ENCODE results near the gene TUBAL3. TPM values are rescaled to one million over a fixed set of nuclear protein-coding genes. Genes with fewer than 3 reads are reported as not detected.

The TUBAL3 gene
- total RNA-seq, 1 donor from 2014 or later: 0.19 TPM

DNA sequence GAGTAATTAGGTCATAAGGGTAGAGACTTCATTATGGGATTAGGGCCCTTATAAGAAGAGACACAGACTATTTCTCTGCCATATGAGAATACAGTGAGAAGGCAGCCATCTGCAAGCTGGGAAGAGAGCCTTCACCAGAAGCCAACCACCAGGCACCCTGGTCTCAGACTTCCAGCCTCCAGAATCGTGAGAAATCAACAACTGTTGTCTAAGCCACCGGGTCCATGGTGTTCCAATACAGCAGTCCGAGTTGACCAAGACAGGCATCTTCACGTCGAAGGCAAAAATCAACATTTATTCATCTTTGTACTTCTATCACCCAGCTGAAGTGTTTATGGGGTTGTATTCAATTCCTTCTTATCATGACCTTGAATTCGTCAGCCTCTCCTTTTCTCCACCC is 5.3 kb downstream of the TUBAL3 start:
- Mint-ChIP-seq H3K4me1 (ENCODE audit: unreplicated experiment) (no peaks in the 10 kb centered on the region), H3K27ac (no peak overlapping the region), H3K36me3 (no peaks in the 10 kb centered on the region), H3K4me3 (no peak overlapping the region), H3K9me3 (no peaks in the 10 kb centered on the region), H3K27me3 (peaks cover 13% of the 10 kb centered on the region)
- no peak for DNase-seq (ENCODE audit: extremely low spot score, unreplicated experiment)
- TF ChIP-seq, protein P1, sequence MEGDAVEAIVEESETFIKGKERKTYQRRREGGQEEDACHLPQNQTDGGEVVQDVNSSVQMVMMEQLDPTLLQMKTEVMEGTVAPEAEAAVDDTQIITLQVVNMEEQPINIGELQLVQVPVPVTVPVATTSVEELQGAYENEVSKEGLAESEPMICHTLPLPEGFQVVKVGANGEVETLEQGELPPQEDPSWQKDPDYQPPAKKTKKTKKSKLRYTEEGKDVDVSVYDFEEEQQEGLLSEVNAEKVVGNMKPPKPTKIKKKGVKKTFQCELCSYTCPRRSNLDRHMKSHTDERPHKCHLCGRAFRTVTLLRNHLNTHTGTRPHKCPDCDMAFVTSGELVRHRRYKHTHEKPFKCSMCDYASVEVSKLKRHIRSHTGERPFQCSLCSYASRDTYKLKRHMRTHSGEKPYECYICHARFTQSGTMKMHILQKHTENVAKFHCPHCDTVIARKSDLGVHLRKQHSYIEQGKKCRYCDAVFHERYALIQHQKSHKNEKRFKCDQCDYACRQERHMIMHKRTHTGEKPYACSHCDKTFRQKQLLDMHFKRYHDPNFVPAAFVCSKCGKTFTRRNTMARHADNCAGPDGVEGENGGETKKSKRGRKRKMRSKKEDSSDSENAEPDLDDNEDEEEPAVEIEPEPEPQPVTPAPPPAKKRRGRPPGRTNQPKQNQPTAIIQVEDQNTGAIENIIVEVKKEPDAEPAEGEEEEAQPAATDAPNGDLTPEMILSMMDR (conservative IDR thresholded peaks at IDR 0.05): no peak

DNA sequence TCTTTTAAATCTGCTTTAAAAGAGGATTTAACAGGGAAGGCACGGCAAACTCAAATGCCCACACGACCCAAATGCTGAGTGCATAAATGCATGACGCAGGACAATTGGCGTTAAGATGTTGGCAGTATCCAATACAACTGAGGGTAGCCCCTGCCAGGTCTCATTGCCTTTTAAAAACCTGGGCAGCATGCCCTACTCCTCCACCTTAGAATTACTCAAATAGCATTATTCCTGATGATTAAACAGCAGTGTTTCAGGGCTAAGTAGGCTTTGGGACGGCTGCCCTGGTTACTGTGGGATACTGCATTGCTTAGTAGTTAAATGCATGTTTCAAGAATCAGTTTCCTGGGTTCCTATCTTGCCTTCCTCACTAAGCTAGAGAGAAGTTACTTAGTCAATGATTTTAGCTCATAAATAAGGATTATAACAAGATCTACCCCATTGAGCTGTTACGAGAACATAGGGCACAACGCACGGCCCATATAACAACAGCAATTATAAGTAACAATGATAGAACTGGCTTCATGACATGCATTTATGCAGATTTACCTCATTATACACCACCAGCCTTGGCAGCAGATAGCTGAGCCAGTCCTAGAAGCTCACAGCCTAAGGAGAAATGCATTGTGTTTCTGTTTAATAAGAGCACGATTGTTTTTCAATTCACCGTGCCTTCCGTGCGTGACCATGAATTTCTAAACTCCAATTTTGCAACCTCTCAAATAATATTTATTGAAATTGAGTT is 7.9 kb downstream of the TUBAL3 start:
- DNase-seq (ENCODE audit: extremely low spot score, unreplicated experiment): no peak

DNA sequence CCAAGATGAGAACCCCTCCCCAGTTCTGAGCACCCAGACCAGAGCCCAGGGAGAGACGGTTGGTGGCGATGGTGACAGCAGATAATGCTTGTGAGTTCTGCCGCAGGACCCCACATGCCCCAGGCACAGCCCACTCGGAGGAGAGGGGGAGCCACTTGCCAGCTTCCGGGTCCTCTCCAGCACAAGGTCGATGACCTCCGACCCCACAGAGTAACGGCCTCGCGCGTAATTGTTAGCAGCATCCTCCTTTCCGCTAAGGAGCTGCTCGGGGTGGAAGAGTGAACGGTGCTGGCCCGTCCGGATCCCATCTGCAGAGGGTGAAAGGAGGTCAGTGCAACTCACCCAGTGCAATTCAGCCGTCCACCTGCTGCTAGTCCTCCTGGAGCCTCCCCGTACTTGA is 9.5 kb downstream of the TUBAL3 start:
- H3K9me3 Mint-ChIP-seq: peaks cover 14% of the 10 kb centered on the region
- no peaks in the 10 kb centered on the region for H3K4me1 Mint-ChIP-seq (ENCODE audit: unreplicated experiment)
- no peak overlapping the region for H3K27ac Mint-ChIP-seq
- H3K4me3 Mint-ChIP-seq: no peak overlapping the region
- no peak for DNase-seq (ENCODE audit: extremely low spot score, unreplicated experiment)
- TF ChIP-seq, protein P1 (conservative IDR thresholded peaks at IDR 0.05): no peak
- H3K27me3 Mint-ChIP-seq: peaks cover 6% of the 10 kb centered on the region
- H3K36me3 Mint-ChIP-seq: peaks cover 4% of the 10 kb centered on the region

More for the DNA sequence above, 7.9 kb downstream of the TUBAL3 start:
- H3K4me1 Mint-ChIP-seq (ENCODE audit: unreplicated experiment): no peaks in the 10 kb centered on the region
- H3K36me3 Mint-ChIP-seq: no peaks in the 10 kb centered on the region
- peaks cover 2% of the 10 kb centered on the region for H3K9me3 Mint-ChIP-seq
- H3K27me3 Mint-ChIP-seq: peaks cover 6% of the 10 kb centered on the region
- H3K4me3 Mint-ChIP-seq: no peak overlapping the region
- H3K27ac Mint-ChIP-seq: no peak overlapping the region
- TF ChIP-seq, protein P1 (conservative IDR thresholded peaks at IDR 0.05): no peak

DNA sequence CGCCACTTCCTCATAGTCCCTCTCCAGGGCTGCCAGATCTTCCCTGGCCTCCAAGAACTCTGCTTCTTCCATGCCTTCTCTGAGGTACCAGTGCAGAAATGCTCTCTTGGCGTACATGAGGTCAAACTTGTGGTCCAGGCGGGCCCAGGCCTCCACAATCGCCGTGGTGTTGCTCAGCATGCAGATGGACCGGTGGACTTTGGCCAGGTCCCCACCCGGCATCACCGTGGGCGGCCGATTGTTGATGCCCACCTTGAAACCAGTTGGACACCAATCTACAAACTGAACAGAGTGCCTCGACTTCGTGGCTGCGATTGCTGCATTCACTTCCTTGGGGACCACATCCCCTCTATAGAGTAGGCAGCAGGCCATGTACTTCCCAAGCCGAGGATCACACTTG is 11.1 kb downstream of the TUBAL3 start:
- Mint-ChIP-seq H3K27me3 (peaks cover 6% of the 10 kb centered on the region), H3K4me1 (ENCODE audit: unreplicated experiment) (no peaks in the 10 kb centered on the region), H3K36me3 (peaks cover 4% of the 10 kb centered on the region), H3K9me3 (peaks cover 14% of the 10 kb centered on the region), H3K4me3 (no peak overlapping the region), H3K27ac (no peak overlapping the region)
- DNase-seq (ENCODE audit: extremely low spot score, unreplicated experiment): no peak
- TF ChIP-seq, protein P1 (conservative IDR thresholded peaks at IDR 0.05): no peak

DNA sequence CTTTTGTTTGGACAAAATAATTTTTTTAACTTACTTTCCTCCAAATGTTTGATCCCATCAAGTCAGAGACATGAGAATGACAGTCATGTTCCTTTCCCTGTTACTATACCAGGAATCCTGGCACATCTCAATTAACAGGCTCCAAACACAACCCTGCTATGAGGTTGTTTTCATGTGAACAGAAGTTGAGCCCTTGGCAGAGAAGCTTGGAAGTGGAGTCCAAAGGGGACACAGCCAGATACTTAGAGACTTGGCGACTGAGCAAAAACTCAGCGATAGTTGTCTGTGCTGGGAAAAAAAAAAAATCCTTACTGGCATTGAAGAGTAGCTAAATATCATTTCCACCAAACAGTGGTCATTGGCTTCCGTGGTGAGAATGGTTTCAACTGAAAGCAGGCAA is 12.8 kb downstream of the TUBAL3 start:
- H3K4me1 Mint-ChIP-seq (ENCODE audit: unreplicated experiment): no peaks in the 10 kb centered on the region
- no peaks in the 10 kb centered on the region for H3K27me3 Mint-ChIP-seq
- TF ChIP-seq, protein P1 (conservative IDR thresholded peaks at IDR 0.05): no peak
- no peak overlapping the region for H3K4me3 Mint-ChIP-seq
- DNase-seq (ENCODE audit: extremely low spot score, unreplicated experiment): no peak
- no peak overlapping the region for H3K27ac Mint-ChIP-seq
- peaks cover 18% of the 10 kb centered on the region for H3K9me3 Mint-ChIP-seq
- peaks cover 4% of the 10 kb centered on the region for H3K36me3 Mint-ChIP-seq

All from type B pancreatic cell (in vitro differentiated cells).